CD4-positive, alpha-beta memory T cell (primary cell): ENCODE measurements around the gene ZNF793. TPM values are rescaled to one million over a fixed set of nuclear protein-coding genes. Genes with fewer than 3 reads are reported as not detected.

Source experiments
- CTCF ChIA-PET: fragments of 350-600 bp; sonication (Branson Sonifier 250); formaldehyde crosslinking; loops from one replicate; lab custom pipeline; 2021; ENCODE audit warnings: inconsistent platforms; ENCODE audit not compliant: partially characterized antibody; lab: Charles Lee
- POLR2A ChIA-PET: fragments of 350-600 bp; sonication (Branson Sonifier 250); formaldehyde crosslinking; loops from one replicate; lab custom pipeline; 2021; ENCODE audit not compliant: partially characterized antibody; lab: Charles Lee
- DNase-seq, 5 donors: peaks; one replicate each; pipeline versions ENCODE4 v3.0.0 to v3.0.0-alpha.2; 2020 to 2022; ENCODE audit warnings: mixed read lengths in 1 of 5
- H3K27ac ChIP-seq: one replicate; pipeline ENCODE4 v1.7.0; 2013; ENCODE audit warnings: low read depth, low read length
- H3K27me3 ChIP-seq: 2 replicates; pipeline ENCODE4 v1.7.0; 2013; ENCODE audit warnings: mild to moderate bottlenecking, low read length, moderate library complexity; ENCODE audit not compliant: insufficient read depth
- H3K36me3 ChIP-seq: 2 replicates; pipeline ENCODE4 v1.7.0; 2013; ENCODE audit warnings: mild to moderate bottlenecking, low read length, moderate library complexity; ENCODE audit not compliant: insufficient read depth
- H3K4me1 ChIP-seq: 2 replicates; pipeline ENCODE4 v1.7.0; 2013; ENCODE audit warnings: mild to moderate bottlenecking, low read length, moderate library complexity; ENCODE audit not compliant: insufficient read depth
- H3K4me3 ChIP-seq, 2 donors: one replicate each; pipeline ENCODE4 v1.7.0; 2013; ENCODE audit warnings: low read length in 2 of 2, mild to moderate bottlenecking in 1 of 2
- H3K9me3 ChIP-seq, 2 donors: one replicate each; pipeline ENCODE4 v1.7.0; 2013; ENCODE audit warnings: low read length in 2 of 2, control low read depth in 1 of 2; ENCODE audit not compliant: control insufficient read depth in 1 of 2
- H3K27ac Mint-ChIP-seq, 7 donors: one replicate each; pipeline ENCODE4 v1.8.0; 2020 to 2021; ENCODE audit warnings: mixed read lengths in 7 of 7, mild to moderate bottlenecking in 6 of 7, inconsistent platforms in 3 of 7, moderate library complexity in 3 of 7
- H3K27me3 Mint-ChIP-seq, 2 donors: one replicate each; pipeline ENCODE4 v1.8.0; 2020 to 2021; ENCODE audit warnings: mixed read lengths in 2 of 2
- H3K36me3 Mint-ChIP-seq, 2 donors: one replicate each; pipeline ENCODE4 v1.8.0; 2020 to 2021; ENCODE audit warnings: mixed read lengths in 2 of 2, inconsistent platforms in 1 of 2, mild to moderate bottlenecking in 1 of 2
- H3K4me1 Mint-ChIP-seq, 4 donors: one replicate each; pipeline ENCODE4 v1.8.0; 2020 to 2021; ENCODE audit warnings: mixed read lengths in 4 of 4, mild to moderate bottlenecking in 1 of 4
- H3K4me3 Mint-ChIP-seq, 8 donors: one replicate each; pipeline ENCODE4 v1.8.0; 2020 to 2021; ENCODE audit warnings: mixed read lengths in 8 of 8, mild to moderate bottlenecking in 7 of 8, moderate library complexity in 6 of 8, inconsistent platforms in 3 of 8
- H3K9me3 Mint-ChIP-seq, 8 donors: one replicate each; pipeline ENCODE4 v1.8.0; 2020 to 2021; ENCODE audit warnings: mixed read lengths in 8 of 8, mild to moderate bottlenecking in 5 of 8, inconsistent platforms in 3 of 8, moderate library complexity in 1 of 8
- intact Hi-C: fragments of 100-400 bp; cut with micrococcal nuclease; formaldehyde crosslinking; loops from one replicate; pipeline ENCODE4 v1.15.1; 2023
- polyA plus RNA-seq, 2 donors: library from polyadenylated mRNA; unstranded; fragments of 300-500 nt; fragmentation: Illumina TruSeq; gene quantifications; one replicate each; pipeline ENCODE4 v1.2.3, GENCODE V29; 2021
- total RNA-seq, 2 experiments: library from RNA; stranded (reverse); gene quantifications; one replicate each; pipeline ENCODE4 v1.2.3, GENCODE V29; 2021

The ZNF793 gene
- total RNA-seq = 10 to 100 TPM; 10.2 to 13.8 TPM
- 1 to 10 TPM; 1.5 to 1.7 TPM for polyA plus RNA-seq

GRCh38 chr19:37506387-37507166 lies at the start of gene ZNF793:
TSS of gene ZNF793 (plus strand) at chr19:37506939. CDS start at chr19:37523440, 16,501 bp downstream.
- no peaks in the 10 kb centered on the region for H3K27me3 Mint-ChIP-seq
- no peak within 1 kb of the TSS for H3K27ac Mint-ChIP-seq
- Histone ChIP-seq H3K27me3 (no peaks in the 10 kb centered on the region), H3K27ac (peak within 1 kb of the TSS; percentile 88), H3K9me3 (no peaks in the 10 kb centered on the region), H3K4me3 (peak within 1 kb of the TSS; percentile 57 to 78), H3K36me3 (no peaks in the 10 kb centered on the region), H3K4me1 (peaks cover 17% of the 10 kb centered on the region)
- POLR2A ChIA-PET = interaction anchor here (0.8 to 2.4 kb wide), 26 partner anchors 29 to 1391 kb away, joined by 3 to 94 read pairs (median 4); partner anchors contain the start of genes TBCB, ZFP14, ZNF260 and ZNF345
- DNase-seq = peak; percentile 85 to 88 (median 87)
- peaks cover 0 to 2% (median 0%) of the 10 kb centered on the region in 4 donors for H3K4me1 Mint-ChIP-seq
- CTCF ChIA-PET = interaction anchor here (0.5 to 1.5 kb wide), 4 partner anchors 36 to 656 kb away, joined by 3 to 5 read pairs (median 3); partner anchors contain the start of genes ZNF540, ZNF570 and ZNF571
- H3K4me3 Mint-ChIP-seq = no peak within 1 kb of the TSS
- H3K36me3 Mint-ChIP-seq = peaks cover 33 to 43% of the 10 kb centered on the region in 2 donors
- H3K9me3 Mint-ChIP-seq = peaks cover 2 to 44% (median 29%) of the 10 kb centered on the region in 8 donors
- intact Hi-C loops = loop anchor here (1.0 to 5.0 kb wide), 9 partner anchors 37 to 1292 kb away; partner anchors contain the start of genes SIPA1L3, WDR87, ZFP30 and ZNF146

GRCh38 chr19:37466277-37466797 lies 40.4 kb upstream of the ZNF793 start:
- peak overlapping the region; percentile 95 to 99 (median 97) for H3K4me3 Mint-ChIP-seq
- no peaks in the 10 kb centered on the region for H3K27me3 Mint-ChIP-seq
- peak overlapping the region; percentile 95 to 99 (median 98) for H3K27ac Mint-ChIP-seq
- POLR2A ChIA-PET = interaction anchor here (1.3 to 4.5 kb wide), 7 partner anchors 40 to 800 kb away, joined by 4 to 94 read pairs (median 33); partner anchors contain the start of genes ZNF461, ZNF527, ZNF540 and ZNF571
- H3K9me3 ChIP-seq = no peaks in the 10 kb centered on the region
- CTCF ChIA-PET = interaction anchor here (2.0 to 2.1 kb wide), 2 partner anchors 95 to 128 kb away, joined by 7 read pairs; partner anchors contain the start of genes ZNF527, ZNF540 and ZNF571
- peak overlapping the region; percentile 74 for H3K27ac ChIP-seq
- H3K4me1 Mint-ChIP-seq = peaks cover 28 to 45% (median 35%) of the 10 kb centered on the region in 4 donors
- H3K9me3 Mint-ChIP-seq = peaks cover 4 to 24% (median 18%) of the 10 kb centered on the region in 8 donors
- H3K36me3 Mint-ChIP-seq = peaks cover 31 to 43% of the 10 kb centered on the region in 2 donors
- peak overlapping the region; percentile 63 to 83 for H3K4me3 ChIP-seq
- intact Hi-C loops = loop anchor here (2.0 to 5.0 kb wide), 5 partner anchors 436 to 1252 kb away; partner anchors contain the start of genes ZFP14, ZNF146, ZNF345 and ZNF565
- no peaks in the 10 kb centered on the region for H3K27me3 ChIP-seq
- peaks cover 31% of the 10 kb centered on the region for H3K4me1 ChIP-seq
- peaks cover 12% of the 10 kb centered on the region for H3K36me3 ChIP-seq
- no peak for DNase-seq

DNA sequence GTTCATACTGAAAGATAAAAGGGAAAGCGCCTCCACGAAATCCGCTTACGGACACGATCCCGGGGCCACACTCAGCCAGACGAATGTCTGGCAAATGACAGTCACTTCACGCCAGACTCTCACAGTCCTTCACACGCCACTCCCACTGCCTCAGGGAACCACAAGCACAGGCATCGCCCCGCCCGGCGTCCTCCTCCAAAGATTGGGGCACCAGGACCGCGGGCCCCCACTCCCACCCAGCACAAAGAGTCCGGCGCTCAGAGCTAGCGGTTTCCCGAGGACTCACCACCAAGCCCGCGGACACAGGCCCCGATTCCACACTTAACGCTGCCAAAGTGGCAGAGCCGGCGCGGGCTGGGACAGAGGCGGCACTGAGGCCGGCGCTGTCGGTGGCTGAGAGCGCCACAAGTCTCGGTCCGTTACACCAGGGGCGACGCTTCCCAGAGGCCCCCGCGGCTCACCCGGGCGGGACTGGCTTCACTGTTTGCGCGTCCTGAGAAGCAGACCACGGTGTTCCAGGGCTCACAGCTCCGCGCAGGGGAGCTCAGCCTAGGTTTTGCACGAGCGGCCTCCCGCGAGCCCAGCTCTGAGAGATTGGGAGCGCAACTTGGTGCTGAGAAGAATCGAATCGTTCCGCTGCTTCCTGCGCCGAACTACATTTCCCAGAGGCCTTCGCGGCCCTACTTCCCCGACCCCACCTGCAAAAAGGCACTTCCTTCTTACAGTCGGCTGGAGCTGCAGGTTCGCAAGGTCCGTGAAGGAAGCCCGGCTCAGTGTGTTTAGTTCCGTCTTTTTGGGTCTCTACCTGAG lies 39.7 kb upstream of the ZNF793 start, which contains the start of gene ZNF569:
TSS of gene ZNF569 (minus strand) at position 647 of the 810 bp plus-strand sequence. CDS start 22,523 bp downstream, outside the sequence.
- CTCF ChIA-PET = interaction anchor here (0.7 to 2.1 kb wide), 3 partner anchors 39 to 127 kb away, joined by 3 to 7 read pairs (median 7); partner anchors contain the start of genes ZNF527, ZNF540 and ZNF571
- peaks cover 14% of the 10 kb centered on the region for H3K36me3 ChIP-seq
- POLR2A ChIA-PET = interaction anchor here (0.6 to 4.5 kb wide), 18 partner anchors 13 to 1252 kb away, joined by 3 to 94 read pairs (median 4); partner anchors contain the start of genes ZFP14, ZNF146, ZNF383 and ZNF461
- no peaks in the 10 kb centered on the region for H3K9me3 ChIP-seq
- no peaks in the 10 kb centered on the region for H3K27me3 ChIP-seq
- peak; percentile 91 to 96 (median 93) for DNase-seq
- intact Hi-C loops = loop anchor here (1.0 to 5.0 kb wide), 11 partner anchors 96 to 1252 kb away; partner anchors contain the start of genes ZFP14, ZFP30, ZNF146 and ZNF345
- H3K27me3 Mint-ChIP-seq = no peaks in the 10 kb centered on the region
- peak within 1 kb of the TSS; percentile 74 for H3K27ac ChIP-seq
- H3K4me3 ChIP-seq = peak within 1 kb of the TSS; percentile 63 to 83
- peak within 1 kb of the TSS; percentile 95 to 99 (median 97) for H3K4me3 Mint-ChIP-seq
- peaks cover 31 to 43% of the 10 kb centered on the region in 2 donors for H3K36me3 Mint-ChIP-seq
- peaks cover 28 to 45% (median 35%) of the 10 kb centered on the region in 4 donors for H3K4me1 Mint-ChIP-seq
- H3K27ac Mint-ChIP-seq = peak within 1 kb of the TSS; percentile 95 to 99 (median 98)
- H3K4me1 ChIP-seq = peaks cover 31% of the 10 kb centered on the region
- H3K9me3 Mint-ChIP-seq = peaks cover 4 to 24% (median 18%) of the 10 kb centered on the region in 8 donors

DNA sequence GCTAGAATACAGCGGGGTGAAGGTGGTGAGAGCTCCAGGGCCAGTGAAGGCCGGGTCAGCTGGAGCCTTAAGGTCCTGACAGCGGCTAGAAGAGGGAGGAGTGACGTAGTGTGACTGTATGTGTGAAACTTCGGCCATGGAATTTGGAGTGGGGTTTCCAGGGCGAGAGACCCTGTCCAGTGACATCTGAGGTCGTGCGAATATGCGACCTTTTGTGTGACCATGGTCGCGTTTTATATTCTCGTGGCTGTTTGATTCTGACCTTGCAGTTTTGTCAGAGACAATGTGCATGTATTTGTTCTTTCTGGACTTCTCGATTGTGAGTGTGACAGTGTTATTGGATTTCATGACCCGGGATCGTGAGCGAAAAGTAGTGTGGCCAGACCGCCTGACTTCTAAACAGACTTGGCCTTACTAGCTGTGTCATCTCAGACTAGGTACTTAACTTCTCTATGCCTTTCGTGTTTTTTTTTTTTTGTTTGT lies 39.1 kb upstream of the ZNF793 start:
- Mint-ChIP-seq H3K9me3 (peaks cover 4 to 24% (median 18%) of the 10 kb centered on the region in 8 donors), H3K4me1 (peaks cover 28 to 45% (median 35%) of the 10 kb centered on the region in 4 donors), H3K36me3 (peaks cover 31 to 43% of the 10 kb centered on the region in 2 donors), H3K27me3 (no peaks in the 10 kb centered on the region), H3K4me3 (peak overlapping the region; percentile 95 to 99 (median 97)), H3K27ac (peak overlapping the region; percentile 95 to 99 (median 98))
- CTCF ChIA-PET = interaction anchor here (0.7 to 2.1 kb wide), 3 partner anchors 38 to 127 kb away, joined by 3 to 7 read pairs (median 7); partner anchors contain the start of genes ZNF527, ZNF540 and ZNF571
- Histone ChIP-seq H3K27me3 (no peaks in the 10 kb centered on the region), H3K27ac (peak overlapping the region; percentile 74), H3K4me3 (peak overlapping the region; percentile 63 to 83), H3K36me3 (peaks cover 14% of the 10 kb centered on the region), H3K4me1 (peaks cover 31% of the 10 kb centered on the region), H3K9me3 (no peaks in the 10 kb centered on the region)
- POLR2A ChIA-PET = interaction anchor here (0.6 to 4.5 kb wide), 18 partner anchors 13 to 1253 kb away, joined by 3 to 94 read pairs (median 4); partner anchors contain the start of genes ZFP14, ZNF146, ZNF383 and ZNF461
- DNase-seq = no peak
- intact Hi-C loops = loop anchor here (1.0 to 5.0 kb wide), 12 partner anchors 96 to 1253 kb away; partner anchors contain the start of genes ZFP14, ZFP30, ZNF146 and ZNF345

DNA sequence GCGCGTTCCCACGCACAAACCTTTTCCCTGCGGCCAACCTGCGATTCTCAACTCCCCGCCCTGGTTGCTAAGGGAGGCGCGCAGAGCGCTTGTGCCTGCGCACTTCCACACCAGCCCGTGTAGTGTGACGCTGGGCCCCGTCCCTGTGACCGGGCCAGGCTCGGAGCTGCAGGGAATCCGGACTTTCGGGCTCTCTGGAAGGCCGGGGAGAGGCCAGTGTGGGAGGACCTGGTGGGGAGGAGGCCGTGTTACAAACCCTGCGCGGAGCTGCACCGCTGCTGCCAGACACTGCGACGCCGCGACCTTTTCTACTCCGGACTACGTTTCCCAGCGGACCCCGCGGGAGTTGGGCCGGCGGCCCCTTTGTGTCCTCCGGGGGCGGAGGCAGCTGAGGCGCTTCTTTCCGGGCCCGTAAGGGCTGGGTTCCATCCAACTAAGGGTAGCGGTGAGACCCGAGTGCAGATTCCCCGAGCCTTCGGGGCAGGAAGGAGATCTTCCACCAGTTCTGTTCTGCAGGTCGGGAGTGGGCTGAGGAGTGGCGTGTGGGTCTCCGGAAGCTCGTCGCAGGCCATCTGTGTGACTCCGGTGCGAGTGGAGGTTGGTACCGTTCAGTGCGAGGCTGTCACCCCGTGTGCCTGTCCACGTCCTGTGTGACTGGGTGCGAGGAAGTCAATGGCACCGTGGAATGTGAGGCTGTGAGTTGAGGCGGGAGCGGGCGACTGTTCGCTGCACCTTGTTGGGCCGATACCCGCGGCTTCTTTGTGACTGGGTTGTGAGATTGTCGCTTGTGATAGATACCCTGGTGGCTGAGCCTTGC lies 37.6 kb upstream of the ZNF793 start, which contains the start of gene ZNF570:
TSS of gene ZNF570 (plus strand) at position 396 of the 817 bp plus-strand sequence. CDS start 999 bp downstream, outside the sequence.
- Histone ChIP-seq H3K4me3 (peak within 1 kb of the TSS; percentile 91 to 95), H3K36me3 (peaks cover 14% of the 10 kb centered on the region), H3K9me3 (peaks cover 0 to 8% of the 10 kb centered on the region in 2 donors), H3K4me1 (peaks cover 31% of the 10 kb centered on the region), H3K27me3 (no peaks in the 10 kb centered on the region), H3K27ac (peak within 1 kb of the TSS; percentile 92)
- Mint-ChIP-seq H3K4me1 (peaks cover 28 to 45% (median 35%) of the 10 kb centered on the region in 4 donors), H3K36me3 (peaks cover 31 to 41% of the 10 kb centered on the region in 2 donors), H3K9me3 (peaks cover 4 to 24% (median 18%) of the 10 kb centered on the region in 8 donors), H3K27me3 (no peaks in the 10 kb centered on the region), H3K4me3 (peak within 1 kb of the TSS; percentile 95 to 99 (median 98)), H3K27ac (peak within 1 kb of the TSS; percentile 98 to 99 (median 99))
- POLR2A ChIA-PET = interaction anchor here (0.6 to 4.5 kb wide), 18 partner anchors 22 to 1251 kb away, joined by 3 to 94 read pairs (median 5); partner anchors contain the start of genes ZNF260, ZNF382, ZNF527 and ZNF540
- intact Hi-C loops = loop anchor here (1.0 to 5.0 kb wide), 9 partner anchors 37 to 1092 kb away; partner anchors contain the start of genes ZFP14, ZNF529, ZNF573 and ZNF793
- DNase-seq = peak; percentile 87 to 92 (median 90)
- CTCF ChIA-PET = interaction anchor here (0.6 to 1.1 kb wide), 2 partner anchors 37 to 493 kb away, joined by 3 read pairs; partner anchors contain the start of gene ZNF793
